ENCODE results near the gene FAM227A. TPM values are rescaled to one million over a fixed set of nuclear protein-coding genes. Genes with fewer than 3 reads are reported as not detected.
"Not testable (repeated sequence)": the region's sequence is repeated elsewhere in the genome, so short reads cannot be mapped to it uniquely, and the experiment has no call there.

The FAM227A gene
- total RNA-seq, 2 donors from 2014 or later, result 0.37 to 1.2 TPM

GRCh38 chr22:38685761-38686160, 29.6 kb upstream of the FAM227A start:
- no peak for DNase-seq (ENCODE audit: low spot score in 2 of 2)
- H3K36me3 Mint-ChIP-seq, result peaks cover 21 to 27% of the 10 kb centered on the region in 2 donors
- peak overlapping the region in 1 of 2 donors; percentile 49 for H3K27ac Mint-ChIP-seq
- ATAC-seq, result no peak
- H3K9me3 Mint-ChIP-seq, result no peaks in the 10 kb centered on the region

- peak overlapping the region in 1 of 2 donors; percentile 22 for H3K27ac Mint-ChIP-seq
- peaks cover 21 to 27% of the 10 kb centered on the region in 2 donors for H3K36me3 Mint-ChIP-seq
- ATAC-seq, result no peak
- no peak for DNase-seq (ENCODE audit: low spot score in 2 of 2)
- no peaks in the 10 kb centered on the region for H3K9me3 Mint-ChIP-seq
Observed at GRCh38 chr22:38684895-38685294, 28.7 kb upstream of the FAM227A start.

GRCh38 chr22:38681582-38682335, 25.6 kb upstream of the FAM227A start, which contains the start of gene TOMM22:
TOMM22 (plus strand) TSS chr22:38681957; CDS start chr22:38681979, 22 bp downstream.
- Mint-ChIP-seq H3K9me3 (no peaks in the 10 kb centered on the region), H3K27ac (peak within 1 kb of the TSS; percentile 96 to 98), H3K36me3 (peaks cover 21 to 27% of the 10 kb centered on the region in 2 donors)
- peak; percentile 99 for ATAC-seq
- DNase-seq (ENCODE audit: low spot score in 2 of 2), result peak; percentile 85 to 89

- no peak for DNase-seq (ENCODE audit: low spot score in 2 of 2)
- no peaks in the 10 kb centered on the region for H3K9me3 Mint-ChIP-seq
- ATAC-seq, result no peak
Observed at GRCh38 chr22:38675833-38676232, 19.6 kb upstream of the FAM227A start.

DNA sequence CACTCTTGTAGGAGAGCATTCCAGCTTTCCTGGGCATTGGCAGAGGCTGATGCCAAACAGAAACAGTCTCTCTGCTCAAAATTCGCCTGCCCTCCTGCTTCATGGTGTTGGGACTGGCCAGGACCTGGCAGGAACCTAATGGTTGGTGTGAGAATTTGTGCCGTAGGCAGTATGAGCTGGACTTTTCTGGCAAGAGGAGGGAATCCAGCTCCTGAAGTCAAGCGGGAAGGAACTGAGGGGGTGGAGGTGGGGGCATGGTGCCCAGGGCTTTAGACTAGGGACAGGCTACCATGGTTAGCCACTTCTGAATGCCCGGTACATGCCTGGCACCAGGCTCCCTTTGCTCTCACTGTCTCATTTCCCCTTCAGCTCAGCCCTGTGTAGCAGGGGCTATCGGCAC, 18.7 kb upstream of the FAM227A start:
- H3K9me3 Mint-ChIP-seq, result no peaks in the 10 kb centered on the region
- DNase-seq (ENCODE audit: low spot score in 2 of 2), result no peak
- peaks cover 8 to 13% of the 10 kb centered on the region in 2 donors for H3K36me3 Mint-ChIP-seq
- H3K27ac Mint-ChIP-seq, result peak overlapping the region in 1 of 2 donors; percentile 72
- ATAC-seq, result no peak

More at GRCh38 chr22:38675833-38676232, 19.6 kb upstream of the FAM227A start:
- H3K27ac Mint-ChIP-seq, result no peak overlapping the region
- H3K36me3 Mint-ChIP-seq, result peaks cover 5 to 13% of the 10 kb centered on the region in 2 donors

DNA sequence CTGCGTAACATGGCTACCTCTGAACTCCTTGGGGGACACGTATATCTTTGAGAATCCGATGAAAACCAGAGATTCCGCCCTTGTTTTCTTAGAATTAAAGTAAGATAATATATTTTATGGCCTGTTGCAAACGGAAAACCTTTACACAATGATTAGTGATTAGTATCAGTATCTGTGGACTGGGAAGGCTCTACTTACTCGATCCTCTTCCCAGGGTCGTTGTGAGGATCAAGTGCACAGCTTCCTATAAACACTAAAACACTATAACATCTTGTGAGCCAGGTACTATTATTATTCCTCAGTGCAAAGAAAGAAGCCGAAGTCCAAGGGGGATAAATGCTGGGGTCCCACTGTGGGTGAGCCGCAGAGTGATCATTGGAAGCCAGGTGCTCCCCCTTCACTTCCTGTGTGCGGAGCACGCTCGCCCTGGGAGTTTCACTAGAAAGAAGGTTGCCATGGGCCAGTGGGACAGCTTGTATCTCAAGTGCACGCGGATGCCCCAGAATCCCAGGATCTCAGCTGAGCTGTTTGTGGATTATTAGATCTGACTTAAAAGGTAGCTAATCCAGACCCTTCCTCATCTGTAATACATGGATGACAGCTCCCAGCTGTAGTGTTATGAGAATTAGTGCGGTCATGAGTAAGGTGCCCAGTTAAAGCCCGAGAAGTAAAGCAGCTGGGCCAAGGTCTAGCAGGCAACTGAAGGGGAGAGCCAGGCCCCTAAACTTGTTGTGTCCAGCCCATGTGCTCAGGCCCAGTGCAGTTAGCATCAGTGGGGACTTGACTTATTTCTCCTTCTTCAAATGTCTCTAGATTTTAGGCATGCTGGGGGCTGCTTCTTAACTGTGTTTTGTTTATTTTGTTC, 1.1 kb upstream of the FAM227A start:
- ATAC-seq, result peak; percentile 36 to 59
- H3K9me3 Mint-ChIP-seq, result no peaks in the 10 kb centered on the region
- no peaks in the 10 kb centered on the region for H3K36me3 Mint-ChIP-seq
- peak overlapping the region; percentile 98 for H3K27ac Mint-ChIP-seq
- DNase-seq (ENCODE audit: low spot score in 2 of 2), result peak; percentile 43 to 67

GRCh38 chr22:38655519-38656255, 505 bp downstream of the FAM227A start:
- Mint-ChIP-seq H3K36me3 (no peaks in the 10 kb centered on the region), H3K9me3 (no peaks in the 10 kb centered on the region), H3K27ac (peak overlapping the region; percentile 98)
- DNase-seq (ENCODE audit: low spot score in 2 of 2) (no peak), ATAC-seq (peak in 1 of 2 donors; percentile 1)

- DNase-seq (ENCODE audit: low spot score in 2 of 2) (no peak), ATAC-seq (no peak)
- Mint-ChIP-seq H3K36me3 (no peaks in the 10 kb centered on the region), H3K9me3 (no peaks in the 10 kb centered on the region), H3K27ac (no peak overlapping the region)
Observed at GRCh38 chr22:38653741-38654140, 2.5 kb downstream of the FAM227A start.

- no peaks in the 10 kb centered on the region for H3K9me3 Mint-ChIP-seq
- H3K36me3 Mint-ChIP-seq, result no peaks in the 10 kb centered on the region
- DNase-seq (ENCODE audit: low spot score in 2 of 2) (no peak), ATAC-seq (no peak)
- H3K27ac Mint-ChIP-seq, result no peak overlapping the region
Observed at GRCh38 chr22:38652859-38653258, 3.3 kb downstream of the FAM227A start.

GRCh38 chr22:38649841-38650522, 6.2 kb downstream of the FAM227A start:
- DNase-seq (ENCODE audit: low spot score in 2 of 2), result no peak
- no peak overlapping the region for H3K27ac Mint-ChIP-seq
- H3K9me3 Mint-ChIP-seq, result no peaks in the 10 kb centered on the region
- H3K36me3 Mint-ChIP-seq, result no peaks in the 10 kb centered on the region
- ATAC-seq, result no peak

DNA sequence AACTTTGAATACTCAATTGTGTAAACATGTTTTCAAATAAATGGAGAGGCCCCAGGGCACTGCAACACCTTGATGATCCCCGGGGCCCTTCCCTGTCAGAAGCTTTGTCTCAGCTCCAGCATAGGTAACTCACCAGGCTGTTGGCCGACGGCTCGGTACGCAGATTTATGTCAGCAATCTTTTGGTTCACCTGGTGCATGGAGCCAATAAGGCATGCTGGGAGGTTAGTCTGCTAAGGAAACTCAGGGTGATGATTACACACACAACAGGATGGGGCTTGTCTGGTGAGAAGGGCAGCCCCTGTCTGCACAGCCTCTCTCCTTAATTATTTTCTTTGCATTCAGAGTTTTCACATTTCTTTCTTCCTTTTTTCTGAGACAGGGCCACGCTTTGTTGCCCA, 10.8 kb downstream of the FAM227A start:
- Mint-ChIP-seq H3K9me3 (no peaks in the 10 kb centered on the region), H3K27ac (no peak overlapping the region), H3K36me3 (no peaks in the 10 kb centered on the region)
- no peak for DNase-seq (ENCODE audit: low spot score in 2 of 2)
- ATAC-seq, result no peak

DNA sequence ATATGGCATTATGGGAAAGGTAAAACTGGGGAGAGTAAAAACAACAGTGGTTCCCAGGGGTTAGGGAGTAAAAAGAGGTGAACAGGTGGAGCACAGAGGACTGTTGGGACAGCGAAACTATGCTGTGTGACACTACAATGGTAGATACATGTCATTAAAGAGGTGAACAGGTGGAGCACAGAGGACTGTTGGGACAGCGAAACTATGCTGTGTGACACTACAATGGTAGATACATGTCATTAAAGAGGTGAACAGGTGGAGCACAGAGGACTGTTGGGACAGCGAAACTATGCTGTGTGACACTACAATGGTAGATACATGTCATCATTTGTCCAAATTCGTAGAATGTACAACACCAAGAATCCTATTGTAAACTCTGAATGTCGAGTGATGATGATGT, 11.9 kb downstream of the FAM227A start:
- peak in 1 of 2 donors; percentile 57 for ATAC-seq
- H3K27ac Mint-ChIP-seq; H3K36me3 Mint-ChIP-seq; DNase-seq (ENCODE audit: low spot score in 2 of 2); H3K9me3 Mint-ChIP-seq: not testable (repeated sequence)

GRCh38 chr22:38641476-38642040, 14.6 kb downstream of the FAM227A start:
- Mint-ChIP-seq H3K9me3 (no peaks in the 10 kb centered on the region), H3K27ac (no peak overlapping the region), H3K36me3 (no peaks in the 10 kb centered on the region)
- ATAC-seq (no peak), DNase-seq (ENCODE audit: low spot score in 2 of 2) (no peak)

DNA sequence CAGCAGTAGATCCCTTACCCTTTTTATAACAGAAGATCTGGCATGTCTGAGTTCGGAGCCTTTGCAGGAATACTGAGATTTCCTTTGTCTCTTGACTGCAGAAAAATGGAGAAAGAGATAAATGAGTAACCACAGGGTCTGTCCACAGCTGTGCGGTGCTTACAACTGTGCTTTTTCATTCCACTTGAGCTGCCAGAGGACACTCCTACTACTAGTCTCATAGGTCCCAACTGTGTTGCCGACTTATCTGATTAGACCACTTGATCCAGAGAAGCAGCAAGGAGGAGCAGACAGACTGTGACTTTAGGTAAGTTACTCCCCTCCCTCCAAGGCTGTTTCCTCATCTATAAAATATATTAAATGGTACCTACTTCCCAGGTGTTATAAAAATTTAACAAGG, 17.5 kb downstream of the FAM227A start:
- no peaks in the 10 kb centered on the region for H3K36me3 Mint-ChIP-seq
- H3K9me3 Mint-ChIP-seq, result no peaks in the 10 kb centered on the region
- ATAC-seq (no peak), DNase-seq (ENCODE audit: low spot score in 2 of 2) (no peak)
- H3K27ac Mint-ChIP-seq, result no peak overlapping the region

GRCh38 chr22:38638216-38638615, 18.0 kb downstream of the FAM227A start:
- DNase-seq (ENCODE audit: low spot score in 2 of 2) (no peak), ATAC-seq (no peak)
- no peaks in the 10 kb centered on the region for H3K36me3 Mint-ChIP-seq
- H3K9me3 Mint-ChIP-seq, result no peaks in the 10 kb centered on the region
- H3K27ac Mint-ChIP-seq, result peak overlapping the region in 1 of 2 donors; percentile 13

DNA sequence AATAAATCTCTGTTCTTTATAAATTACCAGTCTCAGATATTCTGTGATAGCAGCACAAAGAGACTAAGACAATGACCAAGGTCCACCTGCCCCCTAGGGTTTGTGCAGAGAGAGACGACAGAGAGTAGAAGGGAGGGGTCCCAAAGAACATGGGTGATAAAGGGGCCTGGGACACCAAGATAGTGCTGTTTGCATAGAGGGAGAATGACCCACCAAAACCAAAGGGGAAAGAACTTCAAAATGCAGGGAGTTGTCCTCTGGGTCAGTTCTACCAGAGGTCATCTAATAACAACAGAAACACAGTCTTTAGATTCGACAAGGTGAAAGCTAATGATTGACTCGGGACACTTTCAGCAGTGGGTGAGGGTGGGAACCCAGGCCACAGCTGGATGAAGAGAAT, 23.7 kb downstream of the FAM227A start:
- Mint-ChIP-seq H3K27ac (no peak overlapping the region), H3K36me3 (no peaks in the 10 kb centered on the region), H3K9me3 (no peaks in the 10 kb centered on the region)
- ATAC-seq (no peak), DNase-seq (ENCODE audit: low spot score in 2 of 2) (no peak)
